ENCODE data around the gene MIER2.

- TF ChIP-seq, protein P1, sequence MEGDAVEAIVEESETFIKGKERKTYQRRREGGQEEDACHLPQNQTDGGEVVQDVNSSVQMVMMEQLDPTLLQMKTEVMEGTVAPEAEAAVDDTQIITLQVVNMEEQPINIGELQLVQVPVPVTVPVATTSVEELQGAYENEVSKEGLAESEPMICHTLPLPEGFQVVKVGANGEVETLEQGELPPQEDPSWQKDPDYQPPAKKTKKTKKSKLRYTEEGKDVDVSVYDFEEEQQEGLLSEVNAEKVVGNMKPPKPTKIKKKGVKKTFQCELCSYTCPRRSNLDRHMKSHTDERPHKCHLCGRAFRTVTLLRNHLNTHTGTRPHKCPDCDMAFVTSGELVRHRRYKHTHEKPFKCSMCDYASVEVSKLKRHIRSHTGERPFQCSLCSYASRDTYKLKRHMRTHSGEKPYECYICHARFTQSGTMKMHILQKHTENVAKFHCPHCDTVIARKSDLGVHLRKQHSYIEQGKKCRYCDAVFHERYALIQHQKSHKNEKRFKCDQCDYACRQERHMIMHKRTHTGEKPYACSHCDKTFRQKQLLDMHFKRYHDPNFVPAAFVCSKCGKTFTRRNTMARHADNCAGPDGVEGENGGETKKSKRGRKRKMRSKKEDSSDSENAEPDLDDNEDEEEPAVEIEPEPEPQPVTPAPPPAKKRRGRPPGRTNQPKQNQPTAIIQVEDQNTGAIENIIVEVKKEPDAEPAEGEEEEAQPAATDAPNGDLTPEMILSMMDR (IDR thresholded peaks at IDR 0.05; ENCODE audit: insufficient read depth, low read depth, low read length): no peak
- no peak for TF ChIP-seq EZH2 (IDR thresholded peaks at IDR 0.05; ENCODE audit: insufficient read depth, low read length)
Measured at GRCh38 chr19:308471-309205, 36.0 kb downstream of the MIER2 start.
